Forelimb muscle (tissue), 1 donor: ENCODE data around the gene GSDMA. TPM values are rescaled to one million over a fixed set of nuclear protein-coding genes. Genes with fewer than 3 reads are reported as not detected.

Source experiments
- DNase-seq: peaks from one replicate; pipeline ENCODE4 v3.0.0-alpha.2; 2013; ENCODE audit warnings: low read depth
- polyA plus RNA-seq: library from polyadenylated mRNA; unstranded; fragments of 120-200 nt; gene quantifications from one replicate; pipeline ENCODE4 v1.2.1, GENCODE V29; 2013; ENCODE audit not compliant: insufficient read length

The GSDMA gene
- 0.16 TPM for polyA plus RNA-seq

- no peak for DNase-seq
Measured at GRCh38 chr17:39962642-39963220, at the start of gene GSDMA. Gene GSDMA (plus strand): TSS chr17:39963004. CDS start chr17:39965688, 2,684 bp downstream.

- DNase-seq = no peak
Measured at GRCh38 chr17:39913989-39914388, 48.8 kb upstream of the GSDMA start.

- DNase-seq = no peak
Measured at GRCh38 chr17:39915559-39915958, 47.2 kb upstream of the GSDMA start.

- no peak for DNase-seq
Measured at GRCh38 chr17:39916918-39917317, 45.9 kb upstream of the GSDMA start.

- no peak for DNase-seq
Measured at GRCh38 chr17:39919087-39919683, 43.6 kb upstream of the GSDMA start.

- no peak for DNase-seq
Measured at GRCh38 chr17:39920218-39921210, 42.3 kb upstream of the GSDMA start.

GRCh38 chr17:39921323-39921722, 41.5 kb upstream of the GSDMA start:
- no peak for DNase-seq

GRCh38 chr17:39922006-39922405, 40.8 kb upstream of the GSDMA start:
- DNase-seq = no peak

GRCh38 chr17:39923230-39923629, 39.6 kb upstream of the GSDMA start:
- DNase-seq = no peak

GRCh38 chr17:39923836-39924690, 38.7 kb upstream of the GSDMA start:
- DNase-seq = no peak

- DNase-seq = no peak
Measured at GRCh38 chr17:39924691-39925055, 38.1 kb upstream of the GSDMA start.

GRCh38 chr17:39925282-39926134, 37.3 kb upstream of the GSDMA start:
- DNase-seq = no peak

- no peak for DNase-seq
Measured at GRCh38 chr17:39926135-39926587, 36.6 kb upstream of the GSDMA start.

GRCh38 chr17:39926588-39927100, 36.2 kb upstream of the GSDMA start:
- no peak for DNase-seq

- DNase-seq = peak; percentile 70
Measured at GRCh38 chr17:39927101-39927928, 35.5 kb upstream of the GSDMA start, which contains the start of the genes LRRC3C and ORMDL3. Gene LRRC3C (plus strand): TSS chr17:39927732. CDS start chr17:39941524, 13,792 bp downstream. Gene ORMDL3 (minus strand): TSS chr17:39927601. CDS start chr17:39924203, 3,398 bp downstream.

- DNase-seq = no peak
Measured at GRCh38 chr17:39927929-39928857, 34.6 kb upstream of the GSDMA start.

- DNase-seq = no peak
Measured at GRCh38 chr17:39928858-39929645, 33.8 kb upstream of the GSDMA start.
